Panc1 (cell line): ENCODE measurements around the gene GOLGA6L10. TPM values are rescaled to one million over a fixed set of nuclear protein-coding genes. Genes with fewer than 3 reads are reported as not detected.
"Not testable (repeated sequence)": the region's sequence is repeated elsewhere in the genome, so short reads cannot be mapped to it uniquely, and the experiment has no call there.

Experiments
- ATAC-seq: fragments of 200-7000 bp; cut with Tn5 transposase; 2 replicates; pipeline ENCODE4 v1.9.1; 2020; ENCODE audit warnings: mild to moderate bottlenecking, moderate library complexity
- BruUV-seq: library from RNA; stranded (reverse); fragments of 400-500 nt; replicated peaks from 2 replicates; lab custom pipeline; 2021; lab: Mats Ljungman, UMichigan
- CTCF ChIA-PET: fragments of 300-600 bp; sonication (Branson Sonifier 250); formaldehyde crosslinking; loops from one replicate; lab custom pipeline; 2022; ENCODE audit warnings: antibody characterized with exemption; lab: Charles Lee
- POLR2A ChIA-PET: fragments of 300-600 bp; sonication (Branson Sonifier 250); formaldehyde crosslinking; loops from one replicate; lab custom pipeline; 2022; ENCODE audit warnings: antibody characterized with exemption; lab: Charles Lee
- DNase-seq: peaks from one replicate; pipeline ENCODE4 v3.0.0-alpha.2; 2010; ENCODE audit warnings: low read depth, low spot score
- H3K27ac ChIP-seq: 2 replicates; pipeline ENCODE4 v1.5.1; 2011; ENCODE audit warnings: mild to moderate bottlenecking, low read length, inconsistent platforms
- H3K27me3 ChIP-seq: fragments of 200-500 bp; sonication (Bioruptor generic); 2 replicates; pipeline ENCODE4 v1.6.0; 2014; ENCODE audit warnings: low read length, inconsistent platforms; ENCODE audit not compliant: control insufficient read depth, insufficient read depth
- H3K36me3 ChIP-seq: fragments of 200-500 bp; sonication (Bioruptor generic); 2 replicates; pipeline ENCODE4 v1.5.1; 2014; ENCODE audit warnings: inconsistent platforms, mild to moderate bottlenecking, low read length, moderate library complexity; ENCODE audit not compliant: control insufficient read depth, insufficient read depth
- H3K4me1 ChIP-seq: 2 replicates; pipeline ENCODE4 v1.5.1; 2011; ENCODE audit warnings: inconsistent platforms, mild to moderate bottlenecking, low read length, moderate library complexity; ENCODE audit not compliant: control insufficient read depth, insufficient read depth
- H3K4me3 ChIP-seq, 2 experiments: 2 replicates each; pipeline ENCODE4 v1.5.1; 2011 to 2012; ENCODE audit warnings: low read depth in 2 of 2, low read length in 2 of 2, mild to moderate bottlenecking in 2 of 2, inconsistent platforms in 1 of 2, moderate library complexity in 1 of 2
- H3K9me3 ChIP-seq: fragments of 200-500 bp; sonication (Bioruptor generic); 2 replicates; pipeline ENCODE4 v1.5.1; 2014; ENCODE audit warnings: low read depth, mild to moderate bottlenecking, inconsistent platforms, low read length, moderate library complexity; ENCODE audit not compliant: control insufficient read depth, insufficient read depth
- CTCF ChIP-seq: fragments of 450-650 bp; IDR thresholded peaks from 2 replicates; pipeline ENCODE4 v1.5.1; 2017; ENCODE audit warnings: mild to moderate bottlenecking
- POLR2AphosphoS5 ChIP-seq: IDR thresholded peaks from 2 replicates; pipeline ENCODE4 v1.6.1; 2012; ENCODE audit warnings: mild to moderate bottlenecking, low read depth, low read length, moderate library complexity
- REST ChIP-seq, 2 experiments: IDR thresholded peaks; 2 replicates each; pipeline ENCODE4 v1.6.1; 2011 to 2012; ENCODE audit warnings: low read depth in 2 of 2, control low read depth in 1 of 2, low read length in 1 of 2, mild to moderate bottlenecking in 1 of 2, moderate library complexity in 1 of 2; ENCODE audit not compliant: insufficient read depth in 1 of 2
- SIN3A ChIP-seq: IDR thresholded peaks from 2 replicates; pipeline ENCODE4 v1.6.1; 2012; ENCODE audit warnings: low read depth, mild to moderate bottlenecking, low read length, moderate library complexity, borderline replicate concordance; ENCODE audit not compliant: insufficient read depth
- TCF7L2 ChIP-seq: IDR thresholded peaks from 2 replicates; pipeline ENCODE4 v1.6.1; 2011; ENCODE audit warnings: mild to moderate bottlenecking, low read depth, low read length, inconsistent platforms
- in situ Hi-C: cut with HindIII; loops from 2 replicates; pipeline ENCODE4 v1.10.0; 2016; ENCODE audit warnings: low sequenced_read_pairs, low pct_unique_long_range_greater_than_20kb
- intact Hi-C: fragments of 100-400 bp; cut with micrococcal nuclease; formaldehyde crosslinking; loops from one replicate; pipeline ENCODE4 v1.10.0; 2022; ENCODE audit not compliant: unreplicated experiment
- total RNA-seq: library from RNA; stranded (reverse); gene quantifications from one replicate; pipeline ENCODE4 v1.2.1, GENCODE V29; 2021; ENCODE audit not compliant: unreplicated experiment

Gene GOLGA6L10
- total RNA-seq, 1 experiment from 2014 or later: 3.5 TPM

- TF ChIP-seq SIN3A (no peak), REST (IDR thresholded peaks at IDR 0.05; ENCODE audit: insufficient read depth in 1 of 2, low read depth in 2 of 2, low read length in 1 of 2) (no peak), POLR2AphosphoS5 (no peak), CTCF (no peak)
Observed at GRCh38 chr15:82313446-82313845, 35.8 kb downstream of the GOLGA6L10 start.

GRCh38 chr15:82312586-82313349 lies 36.5 kb downstream of the GOLGA6L10 start:
- CTCF ChIA-PET: no interaction called here
- Histone ChIP-seq H3K4me3 (no peak overlapping the region), H3K9me3 (no peaks in the 10 kb centered on the region), H3K36me3 (no peaks in the 10 kb centered on the region), H3K4me1 (no peaks in the 10 kb centered on the region), H3K27ac (no peak overlapping the region), H3K27me3 (no peaks in the 10 kb centered on the region)
- TF ChIP-seq SIN3A (no peak), CTCF (no peak), REST (IDR thresholded peaks at IDR 0.05; ENCODE audit: insufficient read depth in 1 of 2, low read depth in 2 of 2, low read length in 1 of 2) (no peak), TCF7L2 (no peak), POLR2AphosphoS5 (no peak)
- intact Hi-C loops (no loop called here), in situ Hi-C loops (no loop called here)
- DNase-seq: no peak
- no peak for ATAC-seq
- POLR2A ChIA-PET: no interaction called here
- BruUV-seq: no TSS peak

More at GRCh38 chr15:82313446-82313845, 35.8 kb downstream of the GOLGA6L10 start:
- H3K36me3 ChIP-seq: no peaks in the 10 kb centered on the region
- no peaks in the 10 kb centered on the region for H3K9me3 ChIP-seq
- H3K4me1 ChIP-seq: no peaks in the 10 kb centered on the region
- no TSS peak for BruUV-seq
- ChIA-PET CTCF (no interaction called here), POLR2A (no interaction called here)
- H3K27me3 ChIP-seq: no peaks in the 10 kb centered on the region
- in situ Hi-C loops (no loop called here), intact Hi-C loops (no loop called here)
- no peak for ATAC-seq
- no peak overlapping the region for H3K4me3 ChIP-seq
- no peak for DNase-seq
- no peak overlapping the region for H3K27ac ChIP-seq

GRCh38 chr15:82311321-82311720 lies 38.0 kb downstream of the GOLGA6L10 start:
- POLR2A ChIA-PET, DNase-seq, intact Hi-C loops, H3K36me3 ChIP-seq, in situ Hi-C loops, CTCF ChIA-PET, H3K27me3 ChIP-seq, H3K27ac ChIP-seq, ATAC-seq, BruUV-seq, H3K4me1 ChIP-seq, H3K4me3 ChIP-seq, H3K9me3 ChIP-seq: not testable (repeated sequence)
